Measurements from ENCODE around the gene CADM1. TPM values are rescaled to one million over a fixed set of nuclear protein-coding genes. Genes with fewer than 3 reads are reported as not detected.

CADM1 gene
- polyA plus RNA-seq, 1 donor (not counting 4 experiments of a cell fraction or from before 2014, with no cell fraction given), result 9.5 TPM

DNA sequence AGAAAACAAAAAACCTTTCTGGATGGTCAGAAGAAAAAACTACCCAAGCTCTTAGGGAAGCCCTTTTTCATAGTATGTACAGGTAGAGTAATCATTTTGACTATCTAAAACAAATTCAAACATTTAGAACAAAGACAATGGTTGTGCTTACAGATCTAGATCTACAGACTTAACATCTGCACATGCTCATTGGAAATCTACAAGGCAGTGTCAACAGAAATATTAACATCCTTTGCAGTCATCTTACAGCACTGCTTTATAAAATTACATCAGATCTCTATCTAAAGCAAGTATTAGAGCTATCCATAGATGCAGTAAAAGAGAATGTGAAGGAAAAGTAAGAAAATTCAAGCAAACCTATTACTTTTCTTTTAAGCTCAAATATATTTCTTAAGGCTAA is 110.3 kb downstream of the CADM1 start:
- Histone ChIP-seq H4K20me1 (ENCODE audit: control insufficient read depth, extremely low read depth, insufficient read depth, low read length) (no peaks in the 10 kb centered on the region), H3K9ac (ENCODE audit: control insufficient read depth, extremely low read depth, insufficient read depth, low read length) (no peak overlapping the region), H3K4me3 (ENCODE audit: control insufficient read depth in 2 of 3, extremely low read depth in 1 of 3, insufficient read depth in 2 of 3, low read depth in 1 of 3, low read length in 3 of 3) (no peak overlapping the region), H3K79me2 (ENCODE audit: control insufficient read depth, insufficient read depth, low read length) (no peaks in the 10 kb centered on the region), H3K4me1 (ENCODE audit: control insufficient read depth, extremely low read depth, insufficient read depth, low read length) (no peaks in the 10 kb centered on the region), H3K9me1 (ENCODE audit: control insufficient read depth, extremely low read depth, insufficient read depth, low read length) (no peaks in the 10 kb centered on the region), H2AFZ (ENCODE audit: control insufficient read depth, low read length) (no peak overlapping the region), H3K27ac (ENCODE audit: control insufficient read depth, insufficient read depth, low read length) (no peak overlapping the region), H3K9me3 (ENCODE audit: control insufficient read depth, low read depth, low read length) (no peaks in the 10 kb centered on the region), H3K27me3 (ENCODE audit: control insufficient read depth, extremely low read depth, insufficient read depth, low read length) (no peaks in the 10 kb centered on the region), H3K36me3 (ENCODE audit: control insufficient read depth in 2 of 2, extremely low read depth in 1 of 2, insufficient read depth in 2 of 2, low read length in 2 of 2) (no peaks in the 10 kb centered on the region), H3K4me2 (ENCODE audit: control insufficient read depth, extremely low read depth, insufficient read depth, low read depth, low read length) (no peak overlapping the region)
- TF ChIP-seq, protein P1, sequence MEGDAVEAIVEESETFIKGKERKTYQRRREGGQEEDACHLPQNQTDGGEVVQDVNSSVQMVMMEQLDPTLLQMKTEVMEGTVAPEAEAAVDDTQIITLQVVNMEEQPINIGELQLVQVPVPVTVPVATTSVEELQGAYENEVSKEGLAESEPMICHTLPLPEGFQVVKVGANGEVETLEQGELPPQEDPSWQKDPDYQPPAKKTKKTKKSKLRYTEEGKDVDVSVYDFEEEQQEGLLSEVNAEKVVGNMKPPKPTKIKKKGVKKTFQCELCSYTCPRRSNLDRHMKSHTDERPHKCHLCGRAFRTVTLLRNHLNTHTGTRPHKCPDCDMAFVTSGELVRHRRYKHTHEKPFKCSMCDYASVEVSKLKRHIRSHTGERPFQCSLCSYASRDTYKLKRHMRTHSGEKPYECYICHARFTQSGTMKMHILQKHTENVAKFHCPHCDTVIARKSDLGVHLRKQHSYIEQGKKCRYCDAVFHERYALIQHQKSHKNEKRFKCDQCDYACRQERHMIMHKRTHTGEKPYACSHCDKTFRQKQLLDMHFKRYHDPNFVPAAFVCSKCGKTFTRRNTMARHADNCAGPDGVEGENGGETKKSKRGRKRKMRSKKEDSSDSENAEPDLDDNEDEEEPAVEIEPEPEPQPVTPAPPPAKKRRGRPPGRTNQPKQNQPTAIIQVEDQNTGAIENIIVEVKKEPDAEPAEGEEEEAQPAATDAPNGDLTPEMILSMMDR (optimal IDR thresholded peaks at IDR 0.05 in 1 of 3, IDR thresholded peaks at IDR 0.05 in 1 of 3, conservative IDR thresholded peaks at IDR 0.05 in 1 of 3; ENCODE audit: extremely low read depth in 1 of 3, insufficient read depth in 2 of 3, low read length in 3 of 3), result no peak
- no peak for TF ChIP-seq EZH2 (IDR thresholded peaks at IDR 0.05; ENCODE audit: low read length)
- dilution Hi-C loops (cut with MboI; ENCODE audit: extremely low pct_ligation_motif_present, low sequenced_read_pairs), result no loop called here
- FAIRE-seq (no peak), DNase-seq (ENCODE audit: low read depth, low spot score) (no peak)

- Histone ChIP-seq H3K4me3 (ENCODE audit: control insufficient read depth in 2 of 3, extremely low read depth in 1 of 3, insufficient read depth in 2 of 3, low read depth in 1 of 3, low read length in 3 of 3) (no peak overlapping the region), H3K4me1 (ENCODE audit: control insufficient read depth, extremely low read depth, insufficient read depth, low read length) (no peaks in the 10 kb centered on the region)
- dilution Hi-C loops (cut with MboI; ENCODE audit: extremely low pct_ligation_motif_present, low sequenced_read_pairs), result no loop called here
Observed at GRCh38 chr11:115391598-115391997, 112.6 kb downstream of the CADM1 start.

More at GRCh38 chr11:115391598-115391997, 112.6 kb downstream of the CADM1 start:
- DNase-seq (ENCODE audit: low read depth, low spot score) (no peak), FAIRE-seq (no peak)
- H4K20me1 ChIP-seq (ENCODE audit: control insufficient read depth, extremely low read depth, insufficient read depth, low read length), result no peaks in the 10 kb centered on the region
- no peaks in the 10 kb centered on the region for H3K9me3 ChIP-seq (ENCODE audit: control insufficient read depth, low read depth, low read length)
- H3K4me2 ChIP-seq (ENCODE audit: control insufficient read depth, extremely low read depth, insufficient read depth, low read depth, low read length), result no peak overlapping the region
- no peak overlapping the region for H2AFZ ChIP-seq (ENCODE audit: control insufficient read depth, low read length)
- no peaks in the 10 kb centered on the region for H3K9me1 ChIP-seq (ENCODE audit: control insufficient read depth, extremely low read depth, insufficient read depth, low read length)
- no peaks in the 10 kb centered on the region for H3K27me3 ChIP-seq (ENCODE audit: control insufficient read depth, extremely low read depth, insufficient read depth, low read length)
- TF ChIP-seq, protein P1 (optimal IDR thresholded peaks at IDR 0.05 in 1 of 3, IDR thresholded peaks at IDR 0.05 in 1 of 3, conservative IDR thresholded peaks at IDR 0.05 in 1 of 3; ENCODE audit: extremely low read depth in 1 of 3, insufficient read depth in 2 of 3, low read length in 3 of 3), result no peak
- no peak for TF ChIP-seq EZH2 (IDR thresholded peaks at IDR 0.05; ENCODE audit: low read length)
- no peak overlapping the region for H3K27ac ChIP-seq (ENCODE audit: control insufficient read depth, insufficient read depth, low read length)
- H3K79me2 ChIP-seq (ENCODE audit: control insufficient read depth, insufficient read depth, low read length), result no peaks in the 10 kb centered on the region
- H3K9ac ChIP-seq (ENCODE audit: control insufficient read depth, extremely low read depth, insufficient read depth, low read length), result no peak overlapping the region
- no peaks in the 10 kb centered on the region for H3K36me3 ChIP-seq (ENCODE audit: control insufficient read depth in 2 of 2, extremely low read depth in 1 of 2, insufficient read depth in 2 of 2, low read length in 2 of 2)

Data from keratinocyte (primary cell).